ENCODE data around the gene NAA80.

DNA sequence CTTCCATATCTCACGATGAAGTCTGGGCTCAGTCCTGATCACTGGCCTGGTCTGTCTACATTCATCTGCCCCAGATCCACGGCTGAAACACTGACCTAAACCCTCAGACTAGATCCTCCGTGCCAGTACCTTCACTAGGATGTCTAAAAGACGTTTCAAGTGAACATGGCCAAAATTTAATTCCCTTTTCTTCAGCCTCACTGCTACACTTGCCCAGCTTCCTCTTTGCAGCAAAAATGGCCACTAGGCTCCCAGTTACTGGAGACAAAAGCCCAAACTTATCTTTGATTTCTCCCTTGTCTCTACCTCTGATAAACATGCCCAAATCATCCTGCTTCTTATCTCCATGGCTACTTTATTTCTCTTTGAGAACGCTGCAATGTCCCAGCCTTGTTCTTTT is 39.8 kb upstream of the NAA80 start:
- TF ChIP-seq CTCF (IDR thresholded peaks at IDR 0.05) (no peak), POLR2A (IDR thresholded peaks at IDR 0.05) (no peak)

Data from adrenal gland (tissue), 5 donors.